Heart right ventricle (tissue), 16 donors: ENCODE data around the gene TCIRG1. TPM values are rescaled to one million over a fixed set of nuclear protein-coding genes. Genes with fewer than 3 reads are reported as not detected.
A peak's percentile ranks its signal among the peaks of the same experiment; 100 is the strongest.
"Not testable (repeated sequence)": the region's sequence is repeated elsewhere in the genome, so short reads cannot be mapped to it uniquely, and the experiment has no call there.

ENCODE experiments used
- ATAC-seq, 8 donors: fragments of 200-7000 bp; cut with Tn5 transposase; one replicate each; pipeline ENCODE4 v1.9.1; 2020; ENCODE audit warnings: mild to moderate bottlenecking in 8 of 8, moderate library complexity in 8 of 8, moderate number of reproducible peaks in 1 of 8
- DNase-seq, 2 donors: peaks; one replicate each; pipeline ENCODE4 v3.0.0-alpha.2; 2020
- H3K27ac ChIP-seq, 10 donors: fragments of 200-600 bp; sonication (generic) in 2 of 10; one replicate each; pipeline versions ENCODE4 v1.5.0 to v1.8.0; 2020 to 2022; ENCODE audit warnings: mild to moderate bottlenecking in 3 of 10
- H3K27me3 ChIP-seq, 7 donors: fragments of 200-600 bp; one replicate each; pipeline ENCODE4 v1.8.0; 2021 to 2022; ENCODE audit warnings: mild to moderate bottlenecking in 2 of 7
- H3K36me3 ChIP-seq, 9 donors: fragments of 200-600 bp; sonication (generic) in 1 of 9; one replicate each; pipeline versions ENCODE4 v1.5.0 to v1.8.0; 2020 to 2022; ENCODE audit warnings: mild to moderate bottlenecking in 2 of 9
- H3K4me1 ChIP-seq, 9 donors: fragments of 200-600 bp; sonication (generic) in 1 of 9; one replicate each; pipeline versions ENCODE4 v1.5.0 to v1.8.0; 2020 to 2022; ENCODE audit warnings: mild to moderate bottlenecking in 4 of 9
- H3K4me3 ChIP-seq, 10 donors: fragments of 200-600 bp; sonication (generic) in 2 of 10; one replicate each; pipeline versions ENCODE4 v1.5.0 to v1.8.0; 2020 to 2022; ENCODE audit warnings: mild to moderate bottlenecking in 7 of 10, moderate library complexity in 2 of 10
- H3K9me3 ChIP-seq, 11 donors: fragments of 200-600 bp in 10 of 11; sonication (generic) in 2 of 11; one replicate each; pipeline versions ENCODE4 v1.5.0 to v1.8.0; 2013 to 2022; ENCODE audit warnings: mild to moderate bottlenecking in 2 of 11, control low read depth in 1 of 11, moderate library complexity in 1 of 11
- CTCF ChIP-seq, 9 donors: fragments of 200-600 bp; sonication (generic) in 2 of 9; IDR thresholded peaks; one replicate each; pipeline versions ENCODE4 v1.5.0 to v1.8.0; 2021 to 2022; ENCODE audit warnings: antibody characterized with exemption in 9 of 9, mild to moderate bottlenecking in 5 of 9, moderate library complexity in 1 of 9
- WGBS, 2 donors: extraction: QIAGEN DNeasy Blood & Tissue Kit; methylation state at CpG; one replicate each; pipeline ENCODE4 v1.1.7; 2013; ENCODE audit warnings: inconsistent platforms in 1 of 2; 5-methylcytosine and 5-hydroxymethylcytosine counted together
- intact Hi-C, 10 donors: fragments of 100-400 bp; cut with DNase I; formaldehyde crosslinking; loops; one replicate each; pipeline versions ENCODE4 v1.11.1 to v1.14.2; 2022
- polyA plus RNA-seq, 2 donors: library from polyadenylated mRNA; stranded (reverse); fragments of 200-250 nt; gene quantifications; one replicate each; pipeline ENCODE4 v1.2.3, GENCODE V29; 2013
- total RNA-seq, 10 donors: library from RNA; stranded (reverse); fragmentation: NEBNext Ultra II Directional in 3 of 10; extraction: Animal tissue kit (Norgen Biotek cat#: 25700) in 3 of 10; gene quantifications; one replicate each; pipeline versions ENCODE4 v1.2.1 to v1.2.4, GENCODE V29; 2021 to 2023
- donor health status: Arrhythmogenic right ventricular cardiomyopathy.
- donor health status: ischemic (EF 13 %, LVEDD 7.1; RV severe dilation, severe dysfunction).
- donor health status: healthy with polysubstance abuse.
- donor health status: DM: no; HTN: yes; CAD: no.
- donor health status: DM: no; HTN: no; CAD: no.
- donor health status: ischemic (EF 25% LVEDD 6.9; RV normal size, moderate dysfunction).
- donor health status: ischemic (EF 25% LVEDD 5.7; RV mildly dilated, moderate dysfunction).
- donor health status: healthy.
- donor health status: DM: yes; HTN: yes; CAD: no.
- donor health status: Ischemic cardiomyopathy.
- donor health status: ischemic (EF 35%, LVEDD 5.7; RV mildly dilated, moderate dysfunction).
- donor health status: nonischemic (EF 11% LVEDD 7.7; RV severe dilation, severe dysfunction).
- donor health status: DM: yes; HTN: yes; CAD: no.
- donor health status: PGD.
- donor health status: ischemic (EF 29% LVEDD 5.4; RV normal size, mild dysfunction).
- donor health status: nonischemic (EF 23%, LVEDD 6.1; RV moderate dilation, normal function).

Gene TCIRG1
- total and polyA plus RNA-seq, 12 donors, result 7.9 to 91.4 (median 15.1) TPM

- no peak for TF ChIP-seq CTCF (IDR thresholded peaks at IDR 0.05)
- intact Hi-C loops, result no loop called here
- no peaks in the 10 kb centered on the region for H3K36me3 ChIP-seq
- H3K27me3 ChIP-seq, result no peaks in the 10 kb centered on the region
- 89 to 92% methylated on average over 8 of the region's 8 CpGs for WGBS, 2 donors
- no peak overlapping the region for H3K27ac ChIP-seq
- ATAC-seq (no peak), DNase-seq (no peak)
- peaks cover 0 to 21% (median 16%) of the 10 kb centered on the region in 9 donors for H3K4me1 ChIP-seq
- no peak overlapping the region for H3K4me3 ChIP-seq
- H3K9me3 ChIP-seq, result no peaks in the 10 kb centered on the region
These were observed 50.9 kb downstream of the TCIRG1 start for GRCh38 chr11:68089679-68090078.

GRCh38 chr11:68090287-68090686 is 51.5 kb downstream of the TCIRG1 start:
- Histone ChIP-seq H3K36me3 (no peaks in the 10 kb centered on the region), H3K4me1 (peaks cover 0 to 22% (median 16%) of the 10 kb centered on the region in 9 donors), H3K27ac (peak overlapping the region in 4 of 10 donors; percentile 5 to 72 (median 33)), H3K9me3 (no peaks in the 10 kb centered on the region), H3K27me3 (no peaks in the 10 kb centered on the region), H3K4me3 (no peak overlapping the region)
- intact Hi-C loops, result no loop called here
- ATAC-seq, result no peak
- no peak for TF ChIP-seq CTCF (IDR thresholded peaks at IDR 0.05)
- no peak for DNase-seq
- WGBS, 2 donors, result 72 to 74% methylated on average over 1 of the region's 1 CpG

- Histone ChIP-seq H3K36me3 (no peaks in the 10 kb centered on the region), H3K4me1 (peaks cover 0 to 22% (median 16%) of the 10 kb centered on the region in 9 donors), H3K4me3 (no peak overlapping the region), H3K27ac (peak overlapping the region in 4 of 10 donors; percentile 5 to 72 (median 33)), H3K27me3 (no peaks in the 10 kb centered on the region), H3K9me3 (no peaks in the 10 kb centered on the region)
- no peak for DNase-seq
- intact Hi-C loops, result no loop called here
- peak in 6 of 8 donors; percentile 61 to 96 (median 84) for ATAC-seq
- no peak for TF ChIP-seq CTCF (IDR thresholded peaks at IDR 0.05)
- WGBS, 2 donors, result 26 to 40% methylated on average over 6 of the region's 6 CpGs
These were observed 51.9 kb downstream of the TCIRG1 start for GRCh38 chr11:68090706-68091105.

- Histone ChIP-seq H3K27me3 (no peaks in the 10 kb centered on the region), H3K9me3 (no peaks in the 10 kb centered on the region), H3K4me1 (peaks cover 0 to 22% (median 16%) of the 10 kb centered on the region in 9 donors), H3K4me3 (no peak overlapping the region), H3K27ac (no peak overlapping the region), H3K36me3 (peaks cover 0 to 4% (median 0%) of the 10 kb centered on the region in 9 donors)
- no peak for TF ChIP-seq CTCF (IDR thresholded peaks at IDR 0.05)
- no peak for DNase-seq
- WGBS, 2 donors, result 92 to 95% methylated on average over 2 of the region's 2 CpGs
- intact Hi-C loops, result no loop called here
- no peak for ATAC-seq
These were observed 53.6 kb downstream of the TCIRG1 start for GRCh38 chr11:68092411-68092810.

GRCh38 chr11:68092946-68093345 is 54.1 kb downstream of the TCIRG1 start:
- ATAC-seq, H3K9me3 ChIP-seq, H3K36me3 ChIP-seq, DNase-seq, H3K27me3 ChIP-seq, H3K27ac ChIP-seq, intact Hi-C loops, H3K4me3 ChIP-seq: not testable (repeated sequence)
- 97% methylated on average over 3 of the region's 3 CpGs for WGBS, 2 donors
- peaks cover 0 to 22% (median 16%) of the 10 kb centered on the region in 9 donors for H3K4me1 ChIP-seq
